ENCODE measurements around the gene RNF144A. TPM values are rescaled to one million over a fixed set of nuclear protein-coding genes. Genes with fewer than 3 reads are reported as not detected.

Gene RNF144A
- total RNA-seq, 1 donor from 2014 or later: 39.9 TPM

DNA sequence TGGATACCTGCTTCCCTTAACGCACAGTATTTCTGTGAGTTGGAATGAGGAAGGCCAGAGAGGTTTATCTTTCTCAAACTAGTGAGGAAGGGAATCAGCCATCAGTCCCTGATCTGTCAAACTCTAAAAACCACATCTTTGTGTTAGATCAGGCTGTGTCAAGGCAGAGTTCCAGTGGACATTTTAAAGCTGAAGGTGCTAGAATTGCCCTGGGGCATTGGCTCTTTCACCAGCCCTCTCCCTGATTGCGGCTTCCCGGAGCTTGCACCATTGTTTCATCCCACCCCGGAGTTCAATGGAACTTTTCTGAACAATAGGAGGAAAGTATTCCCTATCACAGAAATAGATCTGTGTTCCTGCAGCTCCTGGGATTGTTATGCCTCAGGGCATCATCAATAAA, 110.2 kb downstream of the RNF144A start:
- TF ChIP-seq, protein P1, sequence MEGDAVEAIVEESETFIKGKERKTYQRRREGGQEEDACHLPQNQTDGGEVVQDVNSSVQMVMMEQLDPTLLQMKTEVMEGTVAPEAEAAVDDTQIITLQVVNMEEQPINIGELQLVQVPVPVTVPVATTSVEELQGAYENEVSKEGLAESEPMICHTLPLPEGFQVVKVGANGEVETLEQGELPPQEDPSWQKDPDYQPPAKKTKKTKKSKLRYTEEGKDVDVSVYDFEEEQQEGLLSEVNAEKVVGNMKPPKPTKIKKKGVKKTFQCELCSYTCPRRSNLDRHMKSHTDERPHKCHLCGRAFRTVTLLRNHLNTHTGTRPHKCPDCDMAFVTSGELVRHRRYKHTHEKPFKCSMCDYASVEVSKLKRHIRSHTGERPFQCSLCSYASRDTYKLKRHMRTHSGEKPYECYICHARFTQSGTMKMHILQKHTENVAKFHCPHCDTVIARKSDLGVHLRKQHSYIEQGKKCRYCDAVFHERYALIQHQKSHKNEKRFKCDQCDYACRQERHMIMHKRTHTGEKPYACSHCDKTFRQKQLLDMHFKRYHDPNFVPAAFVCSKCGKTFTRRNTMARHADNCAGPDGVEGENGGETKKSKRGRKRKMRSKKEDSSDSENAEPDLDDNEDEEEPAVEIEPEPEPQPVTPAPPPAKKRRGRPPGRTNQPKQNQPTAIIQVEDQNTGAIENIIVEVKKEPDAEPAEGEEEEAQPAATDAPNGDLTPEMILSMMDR (IDR thresholded peaks at IDR 0.05; ENCODE audit: unreplicated experiment): no peak
- H3K4me3 Mint-ChIP-seq (ENCODE audit: low read depth): no peak overlapping the region
- no peak overlapping the region for H3K27ac Mint-ChIP-seq
- no peak for DNase-seq (ENCODE audit: low spot score, unreplicated experiment)
- H3K4me1 Mint-ChIP-seq (ENCODE audit: low read depth): peaks cover 8% of the 10 kb centered on the region
- H3K36me3 Mint-ChIP-seq (ENCODE audit: insufficient read depth): peaks cover 30% of the 10 kb centered on the region
- no peaks in the 10 kb centered on the region for H3K9me3 Mint-ChIP-seq (ENCODE audit: low read depth)
- H3K27me3 Mint-ChIP-seq: no peaks in the 10 kb centered on the region

DNA sequence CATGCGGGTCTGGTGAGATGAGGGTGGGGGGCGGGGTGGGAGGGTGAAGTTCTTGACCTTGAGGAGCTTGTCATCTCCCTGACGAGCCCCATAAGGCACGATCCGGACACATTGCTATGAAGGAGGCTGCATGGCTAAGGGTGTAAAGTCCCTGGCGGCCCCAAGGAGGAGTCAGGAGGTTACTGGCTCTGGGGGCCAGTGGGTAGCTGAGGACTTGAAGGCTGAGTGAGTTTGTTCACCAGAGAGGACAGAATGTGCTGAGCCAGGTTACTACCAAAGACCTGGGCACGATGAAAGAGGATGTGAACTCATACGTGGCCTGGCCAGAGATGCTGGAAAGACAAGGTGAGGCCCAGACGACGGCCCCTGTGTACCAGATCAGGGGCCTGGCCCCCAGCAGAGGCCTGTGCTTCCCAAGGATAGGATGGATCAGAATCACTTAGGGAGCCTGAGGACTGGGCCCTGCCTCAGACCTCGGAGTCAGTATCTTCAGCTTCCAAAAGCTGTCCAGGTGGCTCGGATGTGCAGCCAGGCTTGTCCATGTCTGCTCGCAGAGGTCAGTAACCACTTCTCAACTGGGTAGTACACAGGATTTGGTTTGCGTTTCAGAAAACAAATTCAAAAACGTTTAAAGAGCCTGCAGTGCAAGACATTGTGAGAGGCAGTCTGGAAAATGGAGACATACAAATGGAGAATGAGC, 110.9 kb downstream of the RNF144A start:
- TF ChIP-seq, protein P1 (IDR thresholded peaks at IDR 0.05; ENCODE audit: unreplicated experiment): no peak
- Mint-ChIP-seq H3K9me3 (ENCODE audit: low read depth) (no peaks in the 10 kb centered on the region), H3K36me3 (ENCODE audit: insufficient read depth) (peaks cover 31% of the 10 kb centered on the region), H3K4me3 (ENCODE audit: low read depth) (no peak overlapping the region), H3K27me3 (no peaks in the 10 kb centered on the region), H3K27ac (peak overlapping the region; percentile 1), H3K4me1 (ENCODE audit: low read depth) (peaks cover 6% of the 10 kb centered on the region)
- DNase-seq (ENCODE audit: low spot score, unreplicated experiment): no peak

DNA sequence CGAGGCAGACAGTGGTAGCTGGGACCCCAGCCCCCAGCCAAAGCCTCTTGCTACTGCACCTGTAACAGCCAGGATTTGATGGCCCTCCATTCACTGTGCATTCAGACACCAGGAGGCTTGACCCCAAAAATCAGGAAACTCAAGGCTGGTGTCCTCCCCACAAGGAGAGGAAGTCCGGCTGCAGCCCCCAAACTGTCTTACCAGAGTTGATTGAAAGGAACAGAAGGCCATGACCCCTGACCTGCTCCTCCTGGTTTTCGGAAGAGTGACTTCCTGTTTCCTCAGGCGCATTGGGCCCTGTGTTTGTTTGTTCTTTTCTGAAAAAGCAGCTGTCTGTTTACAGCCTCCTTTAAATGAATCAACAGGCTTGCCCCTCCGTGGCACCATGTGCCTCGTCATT, 111.6 kb downstream of the RNF144A start:
- Mint-ChIP-seq H3K9me3 (ENCODE audit: low read depth) (no peaks in the 10 kb centered on the region), H3K4me3 (ENCODE audit: low read depth) (no peak overlapping the region), H3K36me3 (ENCODE audit: insufficient read depth) (peaks cover 35% of the 10 kb centered on the region), H3K4me1 (ENCODE audit: low read depth) (peaks cover 2% of the 10 kb centered on the region), H3K27me3 (no peaks in the 10 kb centered on the region), H3K27ac (no peak overlapping the region)
- no peak for DNase-seq (ENCODE audit: low spot score, unreplicated experiment)
- TF ChIP-seq, protein P1 (IDR thresholded peaks at IDR 0.05; ENCODE audit: unreplicated experiment): no peak

DNA sequence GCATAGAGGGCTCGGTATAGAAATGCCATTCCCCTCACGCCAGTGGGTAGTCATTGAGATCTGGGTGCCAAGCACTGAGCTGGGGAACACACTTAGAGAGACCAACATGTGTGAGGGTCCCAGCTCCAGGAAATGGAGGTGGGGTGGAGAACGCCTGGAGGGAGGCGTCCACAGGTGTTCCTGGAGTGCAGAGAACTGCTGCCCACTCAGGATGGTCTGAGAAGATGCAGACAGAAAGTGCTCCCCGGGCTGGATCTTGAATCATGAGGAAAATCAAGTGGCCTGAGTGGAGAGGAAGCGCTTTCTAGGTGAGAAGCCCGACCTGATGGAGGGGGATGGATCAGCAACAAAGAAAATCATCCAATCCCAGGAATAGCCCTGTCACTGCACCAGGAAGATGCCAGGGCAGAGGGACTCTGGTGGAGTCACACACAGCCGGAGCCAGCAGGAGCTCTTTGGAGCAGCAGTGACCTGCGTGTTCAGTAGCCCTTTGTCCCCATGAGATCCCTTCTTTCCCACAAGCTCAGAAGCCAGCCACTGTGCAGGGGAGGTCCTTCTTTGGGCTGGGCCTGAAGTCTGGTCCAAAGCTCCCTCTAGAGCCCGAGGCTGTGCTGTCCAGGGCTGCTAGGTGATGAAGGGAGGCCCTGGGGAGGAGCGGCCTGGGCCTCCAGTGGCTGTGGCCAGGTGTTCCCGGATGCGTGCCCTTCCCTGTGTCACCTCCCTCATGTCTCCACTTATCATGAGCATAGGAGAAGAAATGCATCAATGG, 112.3 kb downstream of the RNF144A start:
- peaks cover 34% of the 10 kb centered on the region for H3K36me3 Mint-ChIP-seq (ENCODE audit: insufficient read depth)
- peaks cover 2% of the 10 kb centered on the region for H3K4me1 Mint-ChIP-seq (ENCODE audit: low read depth)
- no peaks in the 10 kb centered on the region for H3K9me3 Mint-ChIP-seq (ENCODE audit: low read depth)
- TF ChIP-seq, protein P1 (IDR thresholded peaks at IDR 0.05; ENCODE audit: unreplicated experiment): no peak
- no peak for DNase-seq (ENCODE audit: low spot score, unreplicated experiment)
- no peaks in the 10 kb centered on the region for H3K27me3 Mint-ChIP-seq
- no peak overlapping the region for H3K4me3 Mint-ChIP-seq (ENCODE audit: low read depth)
- H3K27ac Mint-ChIP-seq: no peak overlapping the region

DNA sequence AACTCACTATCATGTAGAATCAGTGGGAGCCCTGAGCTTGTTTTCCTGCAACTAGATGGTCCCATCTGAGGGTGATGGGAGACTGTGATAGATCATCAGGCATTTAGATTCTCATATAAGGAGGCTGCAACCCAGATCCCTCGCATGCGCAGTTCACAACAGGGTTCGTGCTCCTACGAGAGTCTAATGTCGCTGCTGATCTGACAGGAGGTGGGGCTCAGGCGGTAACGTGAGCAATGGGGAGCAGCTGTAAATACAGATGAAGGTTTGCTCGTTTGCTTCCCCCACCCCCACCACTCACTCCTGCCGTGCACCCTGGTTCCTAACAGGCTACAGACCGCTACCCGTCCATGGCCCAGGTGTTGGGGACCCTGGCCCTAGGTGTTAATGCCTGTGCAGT, 113.6 kb downstream of the RNF144A start:
- no peaks in the 10 kb centered on the region for H3K27me3 Mint-ChIP-seq
- peaks cover 34% of the 10 kb centered on the region for H3K36me3 Mint-ChIP-seq (ENCODE audit: insufficient read depth)
- peaks cover 2% of the 10 kb centered on the region for H3K4me1 Mint-ChIP-seq (ENCODE audit: low read depth)
- H3K9me3 Mint-ChIP-seq (ENCODE audit: low read depth): no peaks in the 10 kb centered on the region
- H3K4me3 Mint-ChIP-seq (ENCODE audit: low read depth): no peak overlapping the region
- no peak for DNase-seq (ENCODE audit: low spot score, unreplicated experiment)
- TF ChIP-seq, protein P1 (IDR thresholded peaks at IDR 0.05; ENCODE audit: unreplicated experiment): no peak
- no peak overlapping the region for H3K27ac Mint-ChIP-seq
